Effector CD4-positive, alpha-beta T cell (primary cell): Measurements from ENCODE around the gene KRTAP9-1. TPM values are rescaled to one million over a fixed set of nuclear protein-coding genes. Genes with fewer than 3 reads are reported as not detected.
"Not testable (repeated sequence)": the region's sequence is repeated elsewhere in the genome, so short reads cannot be mapped to it uniquely, and the experiment has no call there.

Experiments
- DNase-seq: peaks from one replicate; pipeline ENCODE4 v3.0.0-alpha.2; 2020
- total RNA-seq: gene quantifications from one replicate; lab custom pipeline; 2026; lab: John Stamatoyannopoulos, UW

KRTAP9-1 gene
- total RNA-seq = not detected

- DNase-seq = not testable (repeated sequence)
These were observed at the start of gene KRTAP9-1 for GRCh38 chr17:41189837-41190318. KRTAP9-1 (plus strand) TSS chr17:41189887; CDS start chr17:41189887, 0 bp downstream.

DNA sequence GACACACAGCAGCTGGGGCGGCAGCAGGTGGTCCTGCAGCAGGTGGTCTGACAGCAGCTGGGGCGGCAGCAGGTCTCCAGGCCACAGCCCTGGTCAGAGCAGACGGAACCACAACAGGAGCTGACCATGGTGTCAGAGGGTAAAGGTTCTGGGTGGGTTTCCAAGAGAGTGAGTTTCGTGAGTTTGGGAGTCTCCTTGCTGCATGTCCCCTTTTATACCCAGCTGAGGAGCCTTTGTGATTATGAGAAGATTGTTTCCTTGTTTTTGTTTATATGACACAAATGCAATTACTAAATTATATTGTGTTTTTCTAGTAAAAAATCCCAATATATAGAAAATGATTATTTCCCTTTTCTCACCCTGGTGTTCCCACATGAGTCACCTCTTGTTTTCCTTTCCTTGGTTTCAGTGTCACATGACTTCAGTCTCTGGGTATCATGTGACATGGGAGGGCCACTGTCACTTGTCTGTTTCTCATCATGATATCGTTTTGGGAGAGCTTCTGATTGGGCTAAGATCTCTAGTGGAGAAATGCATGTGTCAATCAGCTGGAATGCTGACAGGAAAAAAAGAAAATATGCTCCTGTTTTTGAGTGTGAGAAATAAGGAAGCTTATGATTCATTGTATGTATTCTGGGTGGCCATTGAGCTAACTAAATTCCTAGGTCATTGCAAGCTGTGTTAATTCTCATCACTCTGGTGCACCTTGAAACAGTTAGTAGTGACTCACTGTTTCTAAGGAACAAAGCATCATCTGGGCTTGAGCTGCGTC is 49.1 kb upstream of the KRTAP9-1 start, which contains the start of gene KRTAP4-6:
Gene KRTAP4-6, minus strand, starts transcription at position 185 of the 772 bp plus-strand sequence. Its CDS starts 57 bp downstream, at position 128.
- DNase-seq = no peak

DNA sequence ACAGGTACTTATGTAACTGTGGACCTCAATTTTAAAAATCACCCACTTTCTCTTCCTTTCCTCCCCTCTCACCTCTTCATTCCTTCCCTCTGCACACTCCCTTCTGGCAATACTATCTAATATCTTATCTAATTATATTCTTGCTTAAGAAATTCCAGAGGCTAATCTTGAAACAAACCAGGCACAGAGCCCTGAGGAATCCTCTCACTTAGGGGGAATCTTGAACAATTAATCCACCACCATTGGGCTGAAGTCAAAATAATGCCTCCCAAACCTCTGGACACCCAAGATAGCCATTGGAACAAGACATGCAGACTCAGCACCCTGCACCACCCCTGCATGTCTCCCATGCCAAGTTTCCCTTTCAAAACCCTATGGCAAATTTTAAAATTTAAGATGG is 48.3 kb upstream of the KRTAP9-1 start:
- no peak for DNase-seq

- DNase-seq = no peak
These were observed 44.8 kb upstream of the KRTAP9-1 start for GRCh38 chr17:41144846-41145245.

DNA sequence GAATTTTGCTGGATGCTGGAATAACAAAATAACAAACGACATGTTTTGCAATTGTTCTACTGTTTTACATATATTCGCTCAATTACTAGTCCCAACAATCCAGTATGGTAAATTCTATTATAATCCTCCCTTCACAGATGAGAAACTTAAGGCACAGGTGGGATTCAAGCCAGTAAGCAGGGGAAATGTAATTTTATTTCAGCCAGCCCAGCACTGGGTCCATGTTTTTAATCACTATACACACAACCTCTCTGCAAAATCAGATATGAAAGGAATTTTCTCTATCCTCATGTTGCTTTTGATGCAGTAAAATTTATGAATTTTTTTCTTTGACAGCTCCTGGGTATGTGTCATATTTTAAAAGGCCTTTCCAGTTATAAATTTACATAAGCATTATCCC is 44.4 kb upstream of the KRTAP9-1 start:
- DNase-seq = no peak

DNA sequence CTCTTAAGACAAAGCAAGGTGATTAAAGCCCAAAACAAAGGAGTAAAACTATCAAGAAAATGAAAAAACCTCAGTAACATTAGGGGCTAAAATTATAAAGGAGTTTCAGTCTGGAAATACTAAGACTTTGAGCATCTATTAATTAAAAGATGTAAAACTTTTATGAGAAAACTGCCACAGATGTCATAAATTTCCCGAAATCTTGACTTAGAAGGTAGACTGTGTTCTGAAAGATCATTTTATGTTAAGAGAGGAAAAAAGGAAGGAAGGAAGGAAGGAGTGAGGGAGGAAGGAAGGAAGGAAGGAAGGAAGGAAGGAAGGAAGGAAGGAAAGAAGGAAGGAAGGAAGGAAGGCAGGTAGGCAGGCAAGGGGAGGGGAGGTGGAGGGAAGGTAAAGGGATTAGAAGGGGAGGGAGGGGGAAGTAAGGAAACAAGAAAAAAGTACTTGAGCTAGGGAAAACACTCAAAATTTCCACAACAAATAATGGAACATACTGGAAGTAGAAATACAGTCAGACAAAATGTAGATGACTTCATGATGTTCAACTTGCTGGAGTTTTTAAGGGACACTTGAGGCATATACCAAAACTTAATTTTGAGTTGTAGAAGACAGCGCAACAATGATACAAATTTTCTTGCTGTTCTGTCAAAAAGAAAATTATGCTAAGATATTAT is 42.0 kb upstream of the KRTAP9-1 start:
- DNase-seq = no peak

- DNase-seq = not testable (repeated sequence)
These were observed 40.6 kb upstream of the KRTAP9-1 start for GRCh38 chr17:41148971-41149651.

DNA sequence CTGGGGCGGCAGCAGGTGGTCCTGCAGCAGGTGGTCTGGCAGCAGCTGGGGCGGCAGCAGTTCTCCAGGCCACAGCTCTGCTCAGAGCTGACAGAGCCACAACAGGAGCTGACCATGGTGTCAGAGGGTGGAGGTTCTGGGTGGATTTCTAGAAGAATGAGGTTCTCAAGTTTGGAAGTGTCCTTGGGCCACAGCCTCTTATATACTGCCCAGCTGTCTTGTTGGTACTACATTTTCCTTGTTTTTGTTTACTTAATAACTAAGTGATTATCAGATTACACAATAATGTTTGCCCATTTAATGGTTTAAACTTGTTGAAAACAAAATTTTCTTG is 40.1 kb upstream of the KRTAP9-1 start, which contains the start of gene KRTAP4-5:
Gene KRTAP4-5, minus strand, starts transcription at position 174 of the 334 bp plus-strand sequence. Its CDS starts 58 bp downstream, at position 116.
- DNase-seq = no peak

- DNase-seq = no peak
These were observed 39.7 kb upstream of the KRTAP9-1 start for GRCh38 chr17:41150026-41150425.

GRCh38 chr17:41151525-41151924 is 38.2 kb upstream of the KRTAP9-1 start:
- DNase-seq = no peak

- no peak for DNase-seq
These were observed 35.8 kb upstream of the KRTAP9-1 start for GRCh38 chr17:41153856-41154255.

- DNase-seq = not testable (repeated sequence)
These were observed 29.5 kb upstream of the KRTAP9-1 start for GRCh38 chr17:41160190-41160589.

- no peak for DNase-seq
These were observed 29.0 kb upstream of the KRTAP9-1 start, which contains the start of gene KRTAP4-4 for GRCh38 chr17:41160648-41161047. KRTAP4-4 (minus strand) TSS chr17:41160748; CDS start chr17:41160691, 57 bp downstream.

DNA sequence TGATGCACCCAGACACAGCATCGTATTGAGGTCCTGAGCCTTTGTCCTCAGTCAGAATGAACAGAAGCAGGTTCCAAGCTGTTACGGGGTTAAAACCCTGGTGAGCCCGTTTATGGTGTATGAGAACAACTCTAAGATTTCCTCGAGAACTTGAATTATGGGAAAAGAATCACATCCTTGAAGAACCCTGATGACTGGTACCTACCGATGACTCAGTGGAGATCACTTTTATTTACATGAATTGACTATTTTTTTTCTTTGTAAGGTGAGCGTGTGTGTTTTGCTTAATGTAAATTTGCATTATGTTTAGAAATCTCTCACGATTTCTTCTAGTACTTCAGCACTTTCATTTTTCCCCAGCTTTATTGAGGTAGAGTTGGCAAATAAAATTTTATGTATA is 25.9 kb upstream of the KRTAP9-1 start:
- no peak for DNase-seq

GRCh38 chr17:41167561-41167960 is 22.1 kb upstream of the KRTAP9-1 start:
- no peak for DNase-seq

GRCh38 chr17:41168121-41168520 is 21.6 kb upstream of the KRTAP9-1 start, which contains the start of gene KRTAP4-3:
KRTAP4-3 (minus strand) TSS chr17:41168221; CDS start chr17:41168172, 49 bp downstream.
- no peak for DNase-seq

DNA sequence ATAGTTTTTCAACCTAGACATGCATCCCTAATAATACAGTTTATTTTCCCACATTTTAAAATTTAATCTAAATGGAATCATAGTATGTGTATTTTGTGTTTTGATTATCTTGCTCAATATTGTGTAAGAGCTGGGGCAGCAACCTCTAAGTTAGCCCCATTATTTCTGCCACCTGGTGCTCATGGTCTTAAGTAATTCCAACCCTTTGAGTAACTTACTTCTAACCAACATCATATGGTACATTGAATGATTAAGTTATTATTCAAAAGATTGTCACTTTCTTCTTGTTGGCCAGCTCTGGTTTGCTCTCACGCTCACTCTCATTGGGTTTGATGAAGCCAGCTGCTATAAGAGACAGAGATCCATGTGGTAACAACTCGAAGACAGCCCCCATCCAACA is 17.8 kb upstream of the KRTAP9-1 start:
- no peak for DNase-seq

DNA sequence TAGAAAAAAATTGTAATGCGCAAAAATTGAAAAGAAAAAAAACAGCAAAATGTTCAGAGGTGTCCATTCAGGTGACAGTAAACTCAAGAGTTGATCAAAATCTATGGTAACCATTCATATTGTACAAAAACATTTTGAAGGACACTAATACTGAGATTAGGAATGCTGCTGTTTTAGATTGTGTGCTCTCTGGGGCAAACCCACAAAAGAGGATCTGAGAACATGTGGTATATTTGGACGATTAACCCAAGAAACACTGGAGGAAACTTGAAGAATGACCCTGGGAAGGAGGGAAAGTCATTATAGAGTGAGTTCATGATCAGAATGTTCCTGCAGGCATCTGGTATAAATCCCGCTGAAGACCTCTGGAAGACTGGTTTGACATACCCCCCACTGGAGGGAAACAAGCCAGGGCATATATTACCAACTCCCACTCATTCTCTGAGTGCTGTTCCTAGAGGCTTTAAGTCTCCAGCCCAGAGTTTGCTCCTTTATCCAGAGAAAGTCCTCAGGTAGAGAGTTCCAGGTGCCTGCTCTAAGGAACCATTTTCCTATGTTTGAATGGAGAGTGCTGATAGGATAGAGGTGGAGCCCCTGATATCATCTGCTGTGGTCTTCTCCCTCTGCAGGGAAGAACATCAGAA is 12.8 kb upstream of the KRTAP9-1 start:
- no peak for DNase-seq

GRCh38 chr17:41177727-41178271 is 11.9 kb upstream of the KRTAP9-1 start, which contains the start of gene KRTAP4-2:
KRTAP4-2 (minus strand) TSS chr17:41178221; CDS start chr17:41178164, 57 bp downstream.
- no peak for DNase-seq

- no peak for DNase-seq
These were observed 11.3 kb upstream of the KRTAP9-1 start for GRCh38 chr17:41178341-41178740.

- no peak for DNase-seq
These were observed 10.7 kb upstream of the KRTAP9-1 start for GRCh38 chr17:41178843-41179616.
